Measurements from ENCODE around the gene MYO15B.

GRCh38 chr17:75614006-75614405, 26.4 kb downstream of the MYO15B start:
- TF ChIP-seq, protein P1, sequence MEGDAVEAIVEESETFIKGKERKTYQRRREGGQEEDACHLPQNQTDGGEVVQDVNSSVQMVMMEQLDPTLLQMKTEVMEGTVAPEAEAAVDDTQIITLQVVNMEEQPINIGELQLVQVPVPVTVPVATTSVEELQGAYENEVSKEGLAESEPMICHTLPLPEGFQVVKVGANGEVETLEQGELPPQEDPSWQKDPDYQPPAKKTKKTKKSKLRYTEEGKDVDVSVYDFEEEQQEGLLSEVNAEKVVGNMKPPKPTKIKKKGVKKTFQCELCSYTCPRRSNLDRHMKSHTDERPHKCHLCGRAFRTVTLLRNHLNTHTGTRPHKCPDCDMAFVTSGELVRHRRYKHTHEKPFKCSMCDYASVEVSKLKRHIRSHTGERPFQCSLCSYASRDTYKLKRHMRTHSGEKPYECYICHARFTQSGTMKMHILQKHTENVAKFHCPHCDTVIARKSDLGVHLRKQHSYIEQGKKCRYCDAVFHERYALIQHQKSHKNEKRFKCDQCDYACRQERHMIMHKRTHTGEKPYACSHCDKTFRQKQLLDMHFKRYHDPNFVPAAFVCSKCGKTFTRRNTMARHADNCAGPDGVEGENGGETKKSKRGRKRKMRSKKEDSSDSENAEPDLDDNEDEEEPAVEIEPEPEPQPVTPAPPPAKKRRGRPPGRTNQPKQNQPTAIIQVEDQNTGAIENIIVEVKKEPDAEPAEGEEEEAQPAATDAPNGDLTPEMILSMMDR (IDR thresholded peaks at IDR 0.05 in 2 of 3, conservative IDR thresholded peaks at IDR 0.05 in 1 of 3; ENCODE audit: borderline replicate concordance in 1 of 3, insufficient read depth in 1 of 3, low read depth in 2 of 3, low read length in 2 of 3) = peak; percentile 65 to 91 (median 67); a peak in 5 of 6 replicates
- TF ChIP-seq EZH2 (IDR thresholded peaks at IDR 0.05) = no peak
- TF ChIP-seq ELF1 (IDR thresholded peaks at IDR 0.05; ENCODE audit: borderline replicate concordance, low read depth) = no peak
- TF ChIP-seq POLR2A (IDR thresholded peaks at IDR 0.05; ENCODE audit: borderline replicate concordance, extremely low read depth, insufficient read depth, insufficient read length) = no peak
- no peak for TF ChIP-seq ZNF274 (IDR thresholded peaks at IDR 0.05; ENCODE audit: low read depth, low read length)
- no peak for TF ChIP-seq REST (IDR thresholded peaks at IDR 0.05; ENCODE audit: low read depth)
- peak; percentile 86 for TF ChIP-seq RAD21 (IDR thresholded peaks at IDR 0.05; ENCODE audit: low read depth)
- no peak for TF ChIP-seq SIN3A (IDR thresholded peaks at IDR 0.05; ENCODE audit: low read depth)
- TF ChIP-seq JUND (IDR thresholded peaks at IDR 0.05) = no peak
- TF ChIP-seq POLR2AphosphoS5 (IDR thresholded peaks at IDR 0.05; ENCODE audit: low read depth, low read length) = no peak
- no peak for TF ChIP-seq ZFX (IDR thresholded peaks at IDR 0.05)
- no peak for TF ChIP-seq CEBPB (IDR thresholded peaks at IDR 0.05; ENCODE audit: low read depth)
- TF ChIP-seq, protein P2, sequence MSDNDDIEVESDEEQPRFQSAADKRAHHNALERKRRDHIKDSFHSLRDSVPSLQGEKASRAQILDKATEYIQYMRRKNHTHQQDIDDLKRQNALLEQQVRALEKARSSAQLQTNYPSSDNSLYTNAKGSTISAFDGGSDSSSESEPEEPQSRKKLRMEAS (IDR thresholded peaks at IDR 0.05) = no peak

All from HCT116 (cell line).